Measurements from ENCODE around the gene ADAMTS2.

Gene ADAMTS2

GRCh38 chr5:179244044-179244443, 101.2 kb downstream of the ADAMTS2 start:
- no peak for TF ChIP-seq CTCF (IDR thresholded peaks at IDR 0.05; ENCODE audit: insufficient read depth, low read depth, low read length, missing control alignments)
- DNase-seq (ENCODE audit: low read depth), result no peak
- H3K4me3 ChIP-seq (ENCODE audit: low read depth, low read length), result no peak overlapping the region

GRCh38 chr5:179243333-179243732, 101.9 kb downstream of the ADAMTS2 start:
- no peak for TF ChIP-seq CTCF (IDR thresholded peaks at IDR 0.05; ENCODE audit: insufficient read depth, low read depth, low read length, missing control alignments)
- DNase-seq (ENCODE audit: low read depth), result no peak
- H3K4me3 ChIP-seq (ENCODE audit: low read depth, low read length), result no peak overlapping the region

GRCh38 chr5:179242676-179243075, 102.6 kb downstream of the ADAMTS2 start:
- H3K4me3 ChIP-seq (ENCODE audit: low read depth, low read length), result no peak overlapping the region
- no peak for DNase-seq (ENCODE audit: low read depth)
- no peak for TF ChIP-seq CTCF (IDR thresholded peaks at IDR 0.05; ENCODE audit: insufficient read depth, low read depth, low read length, missing control alignments)

GRCh38 chr5:179241764-179242370, 103.4 kb downstream of the ADAMTS2 start:
- H3K4me3 ChIP-seq (ENCODE audit: low read depth, low read length), result no peak overlapping the region
- no peak for DNase-seq (ENCODE audit: low read depth)
- TF ChIP-seq CTCF (IDR thresholded peaks at IDR 0.05; ENCODE audit: insufficient read depth, low read depth, low read length, missing control alignments), result no peak

GRCh38 chr5:179241175-179241574, 104.1 kb downstream of the ADAMTS2 start:
- DNase-seq (ENCODE audit: low read depth), result no peak
- H3K4me3 ChIP-seq (ENCODE audit: low read depth, low read length), result no peak overlapping the region
- TF ChIP-seq CTCF (IDR thresholded peaks at IDR 0.05; ENCODE audit: insufficient read depth, low read depth, low read length, missing control alignments), result no peak

GRCh38 chr5:179240561-179240960, 104.7 kb downstream of the ADAMTS2 start:
- no peak for DNase-seq (ENCODE audit: low read depth)
- no peak for TF ChIP-seq CTCF (IDR thresholded peaks at IDR 0.05; ENCODE audit: insufficient read depth, low read depth, low read length, missing control alignments)
- no peak overlapping the region for H3K4me3 ChIP-seq (ENCODE audit: low read depth, low read length)
